ENCODE measurements around the gene DR1. TPM values are rescaled to one million over a fixed set of nuclear protein-coding genes. Genes with fewer than 3 reads are reported as not detected.
"Not testable (repeated sequence)": the region's sequence is repeated elsewhere in the genome, so short reads cannot be mapped to it uniquely, and the experiment has no call there.

Gene DR1
- total RNA-seq, 1 donor from 2014 or later: 40.1 TPM

DNA sequence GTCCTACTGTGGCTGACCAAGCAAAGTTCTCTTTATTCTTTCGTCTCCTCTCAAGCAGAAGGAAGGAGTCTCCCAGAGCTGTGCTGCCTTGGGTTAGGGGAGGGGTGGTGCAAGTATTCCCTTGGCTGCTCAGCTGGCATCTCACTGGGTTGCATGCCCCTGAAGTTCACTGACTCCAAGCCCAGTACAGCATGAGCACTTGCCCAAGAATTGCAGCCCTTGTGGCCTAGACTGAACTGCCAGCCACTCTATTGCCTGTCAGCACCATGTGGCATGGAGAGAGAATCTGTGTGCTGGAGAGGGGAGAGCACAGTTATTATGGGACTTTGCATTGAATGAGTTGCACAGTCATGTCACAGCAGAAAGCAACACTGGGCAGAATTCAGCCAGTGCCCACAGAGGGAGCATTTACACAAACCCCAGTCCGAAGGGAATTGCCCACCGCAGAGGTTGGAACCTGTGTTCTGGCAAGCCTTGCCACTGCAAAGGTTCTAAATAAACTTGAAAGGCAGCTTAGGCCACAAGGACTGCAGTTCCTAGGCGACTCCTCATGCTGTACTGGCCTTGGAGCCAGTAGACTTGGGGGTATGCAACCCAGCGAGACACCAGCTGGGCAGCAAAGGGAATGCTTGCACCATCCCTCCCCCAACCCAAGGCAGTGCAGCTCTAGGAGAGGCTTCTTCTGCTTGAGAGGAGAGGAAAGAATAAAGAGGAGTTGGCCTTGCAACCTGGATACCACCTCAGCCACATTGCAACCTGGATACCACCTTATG is 28.8 kb downstream of the DR1 start:
- DNase-seq (ENCODE audit: low spot score): no peak

DNA sequence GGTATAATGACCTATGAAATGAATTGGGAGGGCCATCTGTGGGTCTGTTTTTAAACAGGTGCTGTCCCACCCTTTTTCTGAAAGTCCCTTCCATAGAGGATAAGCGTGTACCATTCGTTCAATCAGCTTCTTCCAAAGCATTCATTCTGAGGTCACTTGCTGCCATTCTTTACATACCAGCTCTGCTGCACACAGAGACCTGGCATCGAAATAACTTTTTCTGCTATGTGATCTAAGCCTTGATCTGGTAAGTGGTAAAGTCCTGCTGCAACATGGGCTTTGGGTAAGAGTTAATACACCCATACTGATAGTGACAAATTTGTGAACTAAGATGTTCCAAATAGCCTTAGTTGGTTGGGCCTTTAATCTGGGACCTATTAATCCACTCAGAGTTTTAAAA is 38.9 kb downstream of the DR1 start:
- DNase-seq (ENCODE audit: low spot score): no peak

DNA sequence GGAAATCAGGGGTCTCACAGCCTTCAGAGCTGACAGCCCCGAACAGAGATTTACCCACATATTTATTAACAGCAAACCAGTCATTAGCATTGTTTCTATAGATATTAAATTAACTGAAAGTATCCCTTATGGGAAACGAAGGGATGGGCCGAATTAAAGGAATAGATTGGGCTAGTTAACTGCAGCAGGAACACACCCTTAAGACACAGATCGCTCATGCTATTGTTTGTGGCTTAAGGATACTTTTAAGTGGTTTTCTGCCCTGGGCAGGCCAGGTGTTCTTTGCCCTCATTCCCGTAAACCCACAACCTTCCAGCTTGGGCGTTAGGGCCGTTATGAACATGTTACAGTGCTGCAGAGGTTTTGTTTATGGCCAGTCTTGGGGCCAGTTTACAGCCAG is 40.6 kb downstream of the DR1 start:
- DNase-seq (ENCODE audit: low spot score): not testable (repeated sequence)

DNA sequence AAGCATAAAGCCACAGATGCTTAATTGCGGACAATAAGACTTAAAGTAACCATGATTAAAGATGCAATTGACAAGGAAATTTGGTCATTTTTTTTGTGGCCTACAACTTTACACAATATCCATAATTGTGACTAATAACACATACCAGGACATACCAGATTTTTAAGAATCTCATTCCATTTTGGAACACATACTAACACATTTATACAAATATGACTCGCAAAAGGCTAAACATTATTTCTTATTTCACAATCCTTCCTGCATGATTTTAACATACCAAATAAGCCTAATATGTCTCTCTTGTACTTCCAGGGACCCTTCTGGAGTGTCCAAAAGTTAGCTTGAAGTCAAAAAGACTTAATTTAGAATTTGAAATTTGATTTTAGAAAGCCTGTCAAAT is 48.8 kb downstream of the DR1 start:
- no peak for DNase-seq (ENCODE audit: low spot score)

DNA sequence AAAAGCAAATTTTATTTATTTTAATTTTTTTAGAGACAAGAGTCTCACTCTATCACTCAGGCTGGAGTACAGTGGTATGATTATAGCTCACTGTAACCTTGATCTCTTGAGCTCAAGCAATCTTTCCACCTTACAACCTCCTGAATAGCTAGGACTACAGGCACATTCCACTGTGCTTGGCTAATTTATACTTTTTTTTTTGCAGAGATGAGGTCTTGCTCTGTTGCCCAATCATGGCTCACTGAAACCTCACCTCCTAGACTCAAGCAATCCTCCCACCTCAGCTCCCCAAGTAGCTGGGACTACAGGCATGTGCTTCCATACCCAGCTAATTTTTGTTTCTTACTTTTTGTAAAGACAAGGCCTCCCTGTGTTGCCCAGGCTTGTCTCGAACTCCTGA is 49.5 kb downstream of the DR1 start:
- no peak for DNase-seq (ENCODE audit: low spot score)

DNA sequence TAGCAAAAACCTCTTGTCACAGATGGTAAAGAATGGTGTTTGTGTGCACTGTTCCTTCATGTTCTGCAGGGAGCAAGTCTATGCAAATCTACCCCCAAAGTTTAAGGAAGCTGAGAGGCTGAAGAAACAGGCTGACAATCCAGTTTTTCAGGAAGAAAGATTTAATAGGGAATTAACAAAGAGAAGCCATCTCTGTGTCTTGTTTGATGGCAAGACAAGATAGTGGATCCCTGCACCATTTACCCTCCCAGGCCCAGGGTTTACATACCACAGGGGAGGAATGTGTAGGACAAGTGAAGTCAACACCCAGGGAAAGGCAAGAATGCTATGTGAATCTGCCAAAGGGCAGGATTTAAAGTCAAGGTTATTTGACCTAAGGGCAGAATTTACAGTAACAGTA is 54.1 kb downstream of the DR1 start:
- DNase-seq (ENCODE audit: low spot score): no peak

DNA sequence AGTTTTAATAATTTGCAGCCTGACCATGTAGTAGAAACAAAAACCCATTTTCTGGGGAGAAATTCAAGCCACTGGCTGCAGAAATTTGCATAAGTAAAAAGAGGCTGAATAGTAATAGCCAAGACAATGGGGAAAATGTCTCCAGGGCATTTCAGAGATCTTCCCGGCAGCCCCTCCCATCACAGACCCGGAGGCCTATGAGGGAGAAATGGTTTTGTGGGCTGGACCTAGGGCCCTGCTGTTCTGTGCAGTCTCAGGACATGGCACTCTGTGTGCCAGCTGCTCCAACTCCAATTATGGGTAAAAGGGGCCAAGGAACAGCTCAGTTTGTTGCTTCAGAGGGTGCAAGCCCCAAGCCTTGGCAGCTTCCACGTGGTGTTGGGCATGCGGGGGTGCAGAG is 62.5 kb downstream of the DR1 start:
- no peak for DNase-seq (ENCODE audit: low spot score)

DNA sequence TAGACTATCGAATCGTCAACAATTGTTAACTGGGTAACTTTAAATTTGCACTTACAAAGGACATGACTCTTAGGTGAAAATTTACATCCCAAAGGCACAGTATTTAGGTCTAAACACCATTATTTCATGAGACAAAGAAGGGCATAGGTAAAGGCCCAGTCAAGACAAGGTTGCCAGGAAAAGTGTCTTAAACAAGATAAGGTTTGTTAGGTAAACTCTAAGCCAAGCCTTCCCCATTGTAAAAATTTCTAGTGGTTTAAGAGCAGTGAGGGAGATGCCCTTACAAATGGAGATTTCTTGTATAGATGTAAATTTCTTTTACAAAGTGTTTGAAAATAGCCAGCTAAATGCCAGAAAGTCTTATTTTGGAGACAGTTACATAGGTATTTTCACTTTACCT is 65.3 kb downstream of the DR1 start:
- DNase-seq (ENCODE audit: low spot score): no peak

DNA sequence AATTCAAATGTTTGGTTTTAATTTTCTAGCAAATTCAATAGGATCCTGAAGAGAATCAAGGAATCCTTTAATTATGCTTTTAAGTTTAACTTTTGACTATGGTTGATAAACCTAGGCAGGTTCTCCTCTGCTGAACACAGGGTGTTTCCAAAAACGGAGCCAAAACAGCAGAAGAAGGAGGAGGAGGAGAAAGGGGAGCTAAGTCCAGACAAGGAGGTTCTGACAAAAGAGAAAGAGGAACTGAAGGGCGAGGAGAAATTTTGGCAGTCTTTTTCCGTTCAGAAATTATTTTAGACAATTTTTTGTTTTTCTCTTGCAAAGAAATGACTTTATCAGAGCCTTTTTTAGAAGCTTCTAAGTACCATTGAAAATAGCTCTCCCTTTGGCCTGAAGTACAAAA is 69.0 kb downstream of the DR1 start:
- DNase-seq (ENCODE audit: low spot score): no peak

DNA sequence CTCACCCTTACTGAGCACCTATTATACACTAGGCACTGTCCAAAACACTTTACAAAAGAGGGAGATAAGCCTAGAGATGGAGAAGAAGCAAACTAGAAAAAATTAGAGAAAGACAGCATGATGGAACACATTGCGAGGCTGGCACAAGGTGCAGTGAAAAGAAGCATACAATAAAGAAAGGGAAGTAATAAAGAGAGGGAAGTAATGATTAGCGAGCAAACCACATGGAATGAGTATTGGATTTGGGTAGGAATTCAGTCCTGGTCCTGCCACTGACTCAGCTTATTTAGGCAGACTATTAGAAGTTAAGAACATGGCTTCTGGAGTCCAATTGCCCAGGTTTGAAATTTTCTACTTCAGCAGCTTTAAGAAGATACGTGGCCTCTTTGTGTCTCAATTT is 69.6 kb downstream of the DR1 start:
- no peak for DNase-seq (ENCODE audit: low spot score)

DNA sequence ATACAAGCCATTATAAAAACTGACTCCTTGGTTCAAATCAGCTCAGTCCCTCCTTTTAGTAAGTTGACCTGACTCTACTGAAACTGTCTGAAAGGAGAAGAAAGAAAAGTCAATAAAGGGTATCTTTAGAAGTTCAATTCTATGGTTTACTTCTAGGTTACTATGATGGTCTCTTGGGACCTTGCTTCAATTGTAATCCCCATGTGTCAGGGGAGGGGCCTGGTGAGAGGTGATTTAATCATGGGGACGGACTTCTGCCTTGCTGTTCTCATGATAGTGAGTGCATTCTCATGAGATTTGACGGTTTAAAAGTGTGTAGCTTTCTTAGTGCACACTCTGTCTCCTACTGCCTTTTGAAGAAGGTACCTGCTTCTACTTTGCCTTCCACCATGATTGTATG is 70.5 kb downstream of the DR1 start:
- no peak for DNase-seq (ENCODE audit: low spot score)

Other genes starting within 250 kb of the DR1 start
- gene TMED5, start 165.5 kb upstream of the DR1 start, total RNA-seq: 109 TPM
- 6.9 TPM for gene CCDC18, start 165.2 kb upstream of the DR1 start, total RNA-seq
- 22.8 TPM for gene FNBP1L, start 102.2 kb downstream of the DR1 start, total RNA-seq

Data from mesenteric fat pad (tissue), 1 donor.